Neural cell (in vitro differentiated cells): Measurements from ENCODE around the gene FRMD4A. TPM values are rescaled to one million over a fixed set of nuclear protein-coding genes. Genes with fewer than 3 reads are reported as not detected.

Source experiments
- H2AFZ ChIP-seq: fragments of 200-600, 300-800 bp; sonication (generic), shearing (Covaris generic); 2 replicates; pipeline ENCODE4 v1.6.0; 2014; ENCODE audit warnings: low read depth, mild to moderate bottlenecking, antibody characterized with exemption, low read length, moderate library complexity
- H3F3A ChIP-seq: fragments of 200-600 bp; shearing (Covaris generic); 2 replicates; pipeline ENCODE4 v1.6.1; 2016; ENCODE audit warnings: mild to moderate bottlenecking, moderate library complexity, mixed read lengths, antibody characterized with exemption, low read length; ENCODE audit not compliant: insufficient read depth, poor library complexity, severe bottlenecking
- H3K27ac ChIP-seq: fragments of 200-600, 300-800 bp; sonication (generic), shearing (Covaris generic); 2 replicates; pipeline ENCODE4 v1.5.1; 2014; ENCODE audit warnings: mild to moderate bottlenecking, low read length, moderate library complexity
- H3K27me3 ChIP-seq: fragments of 300-800, 200-600 bp; sonication (generic), shearing (Covaris generic); 2 replicates; pipeline ENCODE4 v1.6.0; 2014; ENCODE audit warnings: mild to moderate bottlenecking, low read depth, low read length, moderate library complexity; ENCODE audit not compliant: insufficient read depth
- H3K36me3 ChIP-seq: fragments of 300-800, 200-600 bp; sonication (generic), shearing (Covaris generic); 2 replicates; pipeline ENCODE4 v1.5.1; 2014; ENCODE audit warnings: mild to moderate bottlenecking, antibody characterized with exemption, low read length, moderate library complexity; ENCODE audit not compliant: insufficient read depth
- H3K4me2 ChIP-seq: fragments of 300-800, 200-600 bp; sonication (generic), shearing (Covaris generic); 2 replicates; pipeline ENCODE4 v1.6.0; 2014; ENCODE audit warnings: mild to moderate bottlenecking, low read length
- H3K4me3 ChIP-seq: fragments of 300-800, 200-600 bp; sonication (generic), shearing (Covaris generic); 2 replicates; pipeline ENCODE4 v1.5.1; 2014; ENCODE audit warnings: mild to moderate bottlenecking, low read length, moderate library complexity
- H3K79me2 ChIP-seq: fragments of 200-600 bp; shearing (Covaris generic); replicated peaks from 2 replicates; pipeline ENCODE4 v1.6.0; 2014; ENCODE audit warnings: mild to moderate bottlenecking, low read length, moderate library complexity; ENCODE audit not compliant: insufficient read depth
- H3K9ac ChIP-seq: fragments of 300-800, 200-600 bp; sonication (generic), shearing (Covaris generic); 2 replicates; pipeline ENCODE4 v1.6.1; 2016; ENCODE audit warnings: mild to moderate bottlenecking, low read length, mixed read lengths
- H3K9me2 ChIP-seq: fragments of 200-600 bp; shearing (Covaris generic); 2 replicates; pipeline ENCODE4 v1.6.1; 2016; ENCODE audit warnings: mild to moderate bottlenecking, low read length, mixed read lengths; ENCODE audit not compliant: insufficient read depth
- H3K9me3 ChIP-seq: fragments of 200-600, 300-800 bp; sonication (generic), shearing (Covaris generic); 2 replicates; pipeline ENCODE4 v1.6.1; 2016; ENCODE audit warnings: mild to moderate bottlenecking, mixed run types, low read length, moderate library complexity, mixed read lengths
- H4K20me1 ChIP-seq: fragments of 200-600 bp; shearing (Covaris generic); 2 replicates; pipeline ENCODE4 v1.6.1; 2016; ENCODE audit warnings: mild to moderate bottlenecking, mixed run types; ENCODE audit not compliant: insufficient read depth
- CTCF ChIP-seq: fragments of 450-650 bp; IDR thresholded peaks from 2 replicates; pipeline ENCODE4 v1.5.1; 2014; ENCODE audit warnings: antibody characterized with exemption, mild to moderate bottlenecking, moderate library complexity; ENCODE audit not compliant: poor library complexity, severe bottlenecking
- EP300 ChIP-seq: fragments of 450-650 bp; conservative IDR thresholded peaks from 2 replicates; pipeline ENCODE4 v1.6.1; 2014; ENCODE audit warnings: antibody characterized with exemption, mild to moderate bottlenecking, moderate library complexity; ENCODE audit not compliant: poor library complexity, severe bottlenecking
- EZH2 ChIP-seq: fragments of 200-600, 300-800 bp; shearing (Covaris generic), sonication (generic); IDR thresholded peaks from 2 replicates; pipeline ENCODE4 v1.6.1; 2014; ENCODE audit warnings: antibody characterized with exemption, low read length, borderline replicate concordance, mild to moderate bottlenecking; ENCODE audit not compliant: insufficient read depth, poor library complexity, severe bottlenecking
- MXI1 ChIP-seq: fragments of 450-650 bp; conservative IDR thresholded peaks from 2 replicates; pipeline ENCODE4 v1.6.1; 2014; ENCODE audit warnings: antibody characterized with exemption, mild to moderate bottlenecking; ENCODE audit not compliant: poor library complexity, severe bottlenecking
- POLR2AphosphoS5 ChIP-seq: IDR thresholded peaks from 2 replicates; pipeline ENCODE4 v1.6.1; 2012
- RAD21 ChIP-seq: fragments of 450-650 bp; conservative IDR thresholded peaks from 2 replicates; pipeline ENCODE4 v1.6.1; 2014; ENCODE audit warnings: antibody characterized with exemption, mild to moderate bottlenecking, moderate library complexity
- REST ChIP-seq: IDR thresholded peaks from 2 replicates; pipeline ENCODE4 v1.6.1; 2012; ENCODE audit warnings: borderline replicate concordance
- SMC3 ChIP-seq: fragments of 450-650 bp; conservative IDR thresholded peaks from 2 replicates; pipeline ENCODE4 v1.6.1; 2014; ENCODE audit warnings: antibody characterized with exemption, mild to moderate bottlenecking, moderate library complexity; ENCODE audit not compliant: poor library complexity
- TAF1 ChIP-seq: IDR thresholded peaks from 2 replicates; pipeline ENCODE4 v1.6.1; 2012; ENCODE audit warnings: low read depth
- polyA plus RNA-seq: library from polyadenylated mRNA; depleted of rRNA; stranded (reverse); fragments of >200 nt; gene quantifications from 2 replicates; pipeline ENCODE4 v1.2.3, GENCODE V29; 2014

Gene FRMD4A
- polyA plus RNA-seq, 1 donor from 2014 or later, result 36.5 TPM

- TF ChIP-seq MXI1, result no peak
Measured at GRCh38 chr10:14293526-14293925, 37.2 kb downstream of the FRMD4A start (continued).

- Histone ChIP-seq H3K36me3 (no peaks in the 10 kb centered on the region), H3K27me3 (no peaks in the 10 kb centered on the region), H4K20me1 (no peaks in the 10 kb centered on the region), H3K27ac (no peak overlapping the region), H3K9me2 (no peaks in the 10 kb centered on the region), H3K9me3 (no peaks in the 10 kb centered on the region), H3K4me3 (no peak overlapping the region), H3K9ac (no peak overlapping the region), H3F3A (no peaks in the 10 kb centered on the region), H2AFZ (no peak overlapping the region), H3K79me2 (no peaks in the 10 kb centered on the region), H3K4me2 (no peak overlapping the region)
- no peak for TF ChIP-seq EP300
- TF ChIP-seq POLR2AphosphoS5, result no peak
- TF ChIP-seq MXI1, result no peak
- TF ChIP-seq SMC3, result no peak
Measured at GRCh38 chr10:14291296-14291695, 39.4 kb downstream of the FRMD4A start.

- TF ChIP-seq RAD21, result no peak
- no peaks in the 10 kb centered on the region for H3K9me2 ChIP-seq
- H4K20me1 ChIP-seq, result no peaks in the 10 kb centered on the region
- H3K36me3 ChIP-seq, result no peaks in the 10 kb centered on the region
- no peak overlapping the region for H3K4me3 ChIP-seq
- no peaks in the 10 kb centered on the region for H3F3A ChIP-seq
- H3K27me3 ChIP-seq, result no peaks in the 10 kb centered on the region
- no peaks in the 10 kb centered on the region for H3K79me2 ChIP-seq
- no peak overlapping the region for H3K9ac ChIP-seq
- H3K9me3 ChIP-seq, result no peaks in the 10 kb centered on the region
- no peak overlapping the region for H3K4me2 ChIP-seq
- H3K27ac ChIP-seq, result no peak overlapping the region
- no peak overlapping the region for H2AFZ ChIP-seq
Measured at GRCh38 chr10:14285941-14286560, 44.7 kb downstream of the FRMD4A start.

- Histone ChIP-seq H3F3A (no peaks in the 10 kb centered on the region), H3K27ac (no peak overlapping the region), H2AFZ (no peak overlapping the region), H3K9me2 (no peaks in the 10 kb centered on the region), H3K9ac (no peak overlapping the region), H4K20me1 (no peaks in the 10 kb centered on the region), H3K4me2 (no peak overlapping the region), H3K79me2 (no peaks in the 10 kb centered on the region), H3K4me3 (no peak overlapping the region), H3K36me3 (no peaks in the 10 kb centered on the region), H3K27me3 (no peaks in the 10 kb centered on the region), H3K9me3 (no peaks in the 10 kb centered on the region)
- no peak for TF ChIP-seq SMC3
- TF ChIP-seq RAD21, result no peak
- TF ChIP-seq EZH2, result no peak
- no peak for TF ChIP-seq TAF1
- no peak for TF ChIP-seq POLR2AphosphoS5
- TF ChIP-seq MXI1, result no peak
- no peak for TF ChIP-seq CTCF
- no peak for TF ChIP-seq REST
- no peak for TF ChIP-seq EP300
Measured at GRCh38 chr10:14282276-14282675, 48.4 kb downstream of the FRMD4A start.
